ENCODE measurements around the gene PCED1B.
"Not testable (repeated sequence)": the region's sequence is repeated elsewhere in the genome, so short reads cannot be mapped to it uniquely, and the experiment has no call there.

PCED1B gene

DNA sequence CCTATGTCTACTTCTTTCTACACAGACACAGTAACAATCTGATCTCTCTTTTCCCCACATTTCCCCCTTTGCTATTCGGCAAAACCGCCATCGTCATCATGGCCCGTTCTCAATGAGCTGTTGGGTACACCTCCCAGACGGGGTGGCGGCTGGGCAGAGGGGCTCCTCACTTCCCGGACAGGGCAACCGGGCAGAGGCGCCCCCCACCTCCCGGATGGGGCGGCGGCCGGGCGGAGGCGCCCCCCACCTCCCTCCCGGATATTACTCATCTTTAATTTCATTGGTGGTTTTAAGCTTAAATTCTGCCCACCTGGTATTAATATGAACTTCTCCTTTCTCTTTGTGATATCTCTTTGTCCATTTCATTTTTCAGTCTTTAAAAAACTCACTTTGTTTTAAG lies 90.9 kb downstream of the PCED1B start:
- DNase-seq = not testable (repeated sequence)

DNA sequence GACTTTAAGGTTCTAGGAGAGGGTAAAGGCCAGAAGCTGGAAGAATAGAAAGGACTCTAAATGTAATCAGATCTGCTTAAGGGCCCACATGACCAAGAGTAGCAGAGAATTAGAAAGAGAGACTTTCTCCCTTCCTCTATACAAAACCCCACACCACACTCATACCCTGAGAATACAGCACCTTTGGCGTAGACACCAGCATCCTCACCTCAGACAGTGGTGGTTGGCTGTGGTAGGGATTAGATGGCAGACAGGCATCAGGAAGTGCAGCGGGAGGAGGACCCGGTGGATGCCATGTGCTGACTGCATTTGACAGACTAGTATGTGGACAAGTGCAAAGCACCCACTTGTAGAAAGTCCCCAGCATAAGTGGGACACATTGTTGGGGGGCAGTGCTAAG lies 98.6 kb downstream of the PCED1B start:
- no peak for DNase-seq

DNA sequence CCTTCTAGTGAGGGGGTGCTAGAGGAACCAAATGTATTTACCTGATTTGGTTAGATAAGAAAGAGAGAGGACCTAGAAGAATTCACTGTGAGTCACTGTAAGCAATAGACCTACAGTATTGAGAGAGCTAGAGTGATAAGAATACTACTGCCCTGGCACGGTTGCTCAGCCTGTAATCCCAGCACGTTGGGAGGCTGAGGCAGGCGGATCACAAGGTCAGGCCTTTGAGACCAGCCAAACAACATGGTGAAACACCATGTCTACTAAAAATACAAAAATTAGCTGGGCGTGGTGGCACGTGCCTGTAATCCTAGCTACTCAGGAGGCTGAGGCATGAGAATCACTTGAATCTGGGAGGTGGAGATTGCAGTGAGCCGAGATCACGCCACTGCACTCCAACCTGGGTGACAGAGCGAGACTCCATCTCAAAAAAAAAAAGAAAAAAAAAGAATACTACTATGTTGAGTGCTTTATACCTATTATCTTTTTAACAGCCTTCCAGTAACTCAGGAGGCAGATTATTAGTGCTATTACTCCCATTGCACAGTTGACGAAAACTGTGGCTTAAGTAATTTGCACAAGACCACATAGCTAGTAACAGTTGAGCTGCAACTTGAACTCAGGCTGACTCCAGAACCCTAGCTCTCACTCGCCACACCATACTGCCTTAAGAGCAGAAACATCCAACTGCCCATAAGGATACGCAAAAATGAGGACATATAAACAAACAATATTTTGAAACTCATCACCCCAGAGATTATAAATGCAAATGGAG lies 102.9 kb downstream of the PCED1B start:
- not testable (repeated sequence) for DNase-seq

DNA sequence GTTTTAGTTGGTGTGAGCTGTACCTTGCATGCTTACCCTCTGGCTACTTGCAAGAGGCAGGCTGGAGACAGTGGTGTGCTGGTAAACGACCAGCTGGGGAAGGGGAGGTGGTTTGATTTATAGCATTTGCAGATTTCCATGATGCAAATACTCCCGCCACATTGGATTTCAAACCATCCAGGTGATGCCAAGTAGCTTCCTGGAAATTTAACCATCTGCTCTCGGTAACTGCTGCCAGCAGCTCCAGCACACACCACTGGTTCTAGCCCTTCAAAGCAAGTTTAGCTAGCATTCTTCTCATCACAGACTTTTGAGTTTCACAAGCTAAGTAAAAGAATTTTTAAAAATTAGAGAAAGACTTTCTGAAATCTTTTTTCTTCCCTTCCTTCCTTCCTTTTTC lies 104.8 kb downstream of the PCED1B start:
- no peak for DNase-seq

DNA sequence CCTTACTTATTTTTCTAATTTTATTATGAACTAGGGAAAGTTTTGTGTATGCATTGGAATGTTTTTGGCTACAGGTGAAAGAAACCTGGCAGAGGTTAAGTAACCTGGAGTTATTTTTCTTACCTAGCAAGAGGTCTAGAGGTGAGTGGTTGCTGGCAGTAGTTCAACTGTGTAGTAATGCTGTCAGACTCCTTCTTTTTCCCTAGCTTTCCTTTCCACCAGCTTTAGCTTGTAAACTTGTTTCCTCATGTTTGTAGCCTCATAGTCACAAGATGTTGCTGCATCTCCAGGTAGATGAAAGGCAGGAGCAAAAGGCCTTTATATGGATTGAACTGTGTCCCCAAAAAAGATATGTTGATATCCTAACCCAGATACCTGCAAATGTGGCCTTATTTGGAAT lies 105.4 kb downstream of the PCED1B start:
- DNase-seq = no peak

DNA sequence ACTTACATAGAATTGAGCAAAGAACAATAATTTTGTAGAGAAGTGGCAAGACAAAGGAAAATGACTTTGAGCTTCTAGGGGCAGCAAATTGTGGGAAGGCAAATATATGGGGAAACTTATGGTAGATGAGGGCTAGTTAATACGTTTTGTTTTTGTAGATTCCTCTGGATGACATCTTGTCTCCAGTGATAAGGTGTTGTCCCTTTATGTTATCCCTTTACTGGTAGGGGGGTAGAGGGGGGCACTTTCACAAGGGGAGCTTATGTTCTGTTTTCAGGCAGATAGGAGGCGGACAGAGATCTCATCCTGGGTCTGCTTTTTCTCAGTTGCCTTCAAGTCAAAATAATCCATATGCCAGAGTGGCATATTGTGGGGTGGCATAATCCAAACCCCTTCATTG lies 106.8 kb downstream of the PCED1B start:
- no peak for DNase-seq

DNA sequence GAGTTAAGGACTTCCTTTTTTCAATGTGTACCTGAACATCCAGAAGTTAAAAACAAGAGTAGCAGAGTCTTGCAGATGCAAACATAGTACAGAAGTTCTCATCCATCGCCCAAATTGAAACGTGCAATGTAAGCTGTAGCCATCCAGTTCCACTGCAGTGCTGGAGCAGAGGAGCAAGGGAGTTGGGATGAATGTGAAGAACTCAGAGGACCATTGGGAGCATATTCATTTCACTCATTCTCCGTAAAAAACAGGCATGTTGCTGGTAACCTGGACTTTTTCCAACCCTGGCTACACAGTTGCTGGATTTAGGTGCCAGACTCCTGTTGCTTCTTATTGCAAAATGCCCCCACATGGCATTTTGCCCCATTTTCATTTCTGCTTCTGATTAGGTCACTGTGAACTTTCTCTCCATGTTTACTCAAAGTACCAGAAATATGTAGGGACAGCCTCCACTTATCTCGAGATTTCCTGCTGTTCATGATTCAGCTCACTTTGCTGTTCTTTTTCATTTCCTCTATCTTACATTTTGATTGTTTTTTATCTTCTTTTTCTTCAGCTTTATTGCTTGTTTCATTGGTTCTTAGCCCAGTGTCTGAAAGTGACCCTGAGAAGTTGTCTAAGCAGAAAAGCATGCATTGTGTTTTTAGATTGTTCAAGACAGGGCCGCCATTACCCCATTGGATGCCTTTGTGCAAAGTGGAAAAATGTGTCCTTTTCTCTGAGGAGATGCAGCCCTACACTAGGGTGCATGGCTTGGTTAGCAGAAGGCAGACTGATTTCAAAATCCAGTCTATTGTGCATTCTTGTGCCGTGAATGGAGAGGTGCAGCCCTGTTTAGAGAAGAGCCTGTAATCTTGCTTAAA lies 109.4 kb downstream of the PCED1B start:
- DNase-seq = peak in 1 of 2 donors; percentile 27

DNA sequence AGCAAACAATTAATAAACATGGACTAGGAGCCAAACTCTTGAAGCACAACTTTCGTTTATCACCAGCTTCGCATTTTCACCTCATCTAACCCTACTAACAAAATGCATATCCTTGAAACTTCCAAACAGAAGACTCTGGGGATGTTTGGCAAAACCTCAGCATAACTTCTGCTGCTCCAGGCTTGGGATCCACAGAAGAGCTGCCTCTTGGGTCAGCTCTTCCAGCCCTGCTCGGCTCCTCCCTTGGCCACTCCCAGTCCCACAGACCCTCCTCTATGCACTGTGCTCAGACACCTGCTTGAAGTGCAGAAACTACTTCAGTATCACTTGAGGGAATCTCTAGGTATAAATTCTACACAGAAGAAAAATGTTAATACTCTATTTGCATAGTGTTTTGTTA lies 110.3 kb downstream of the PCED1B start:
- DNase-seq = no peak

DNA sequence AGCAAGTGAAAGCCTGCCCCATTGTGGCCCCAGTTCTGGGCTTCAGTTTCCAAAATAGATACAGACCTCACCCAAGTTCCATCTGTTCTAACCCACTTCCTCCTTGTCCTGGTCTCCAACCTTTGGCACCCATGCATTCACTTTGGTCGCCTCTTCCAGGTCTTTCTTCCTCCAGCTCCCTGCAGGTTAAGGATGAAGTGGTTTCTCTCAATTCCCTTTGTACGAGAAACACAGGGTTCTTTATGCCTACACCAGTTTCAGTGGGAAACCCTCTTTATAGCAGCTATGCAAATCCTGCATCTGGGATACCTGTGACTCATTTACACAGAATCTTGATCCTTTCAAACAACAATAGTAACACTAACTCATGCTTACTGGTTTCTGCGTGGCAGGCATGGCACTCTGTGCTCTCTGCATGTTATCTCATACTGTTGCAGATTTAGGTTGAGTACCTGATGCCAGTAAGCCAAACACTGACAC lies 110.9 kb downstream of the PCED1B start:
- no peak for DNase-seq

DNA sequence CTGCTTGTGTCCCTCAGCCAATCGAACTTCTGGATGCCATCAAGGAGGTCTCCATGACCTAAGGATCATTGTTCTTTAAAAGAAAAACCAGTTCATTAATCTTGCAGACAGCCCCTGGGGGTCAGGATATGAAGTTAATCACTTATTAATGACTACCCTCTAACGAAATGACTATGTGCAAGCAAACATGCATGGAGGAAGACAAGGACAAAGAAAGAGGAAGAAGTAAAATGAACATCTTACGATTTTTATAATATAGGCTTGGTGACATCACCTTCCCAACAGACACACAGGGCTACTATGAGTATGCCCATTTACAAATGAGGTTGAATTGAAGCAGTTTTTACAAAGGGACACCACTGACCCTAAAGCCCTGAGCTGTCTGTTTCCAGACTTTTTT lies 111.5 kb downstream of the PCED1B start:
- DNase-seq = peak; percentile 38 to 40

DNA sequence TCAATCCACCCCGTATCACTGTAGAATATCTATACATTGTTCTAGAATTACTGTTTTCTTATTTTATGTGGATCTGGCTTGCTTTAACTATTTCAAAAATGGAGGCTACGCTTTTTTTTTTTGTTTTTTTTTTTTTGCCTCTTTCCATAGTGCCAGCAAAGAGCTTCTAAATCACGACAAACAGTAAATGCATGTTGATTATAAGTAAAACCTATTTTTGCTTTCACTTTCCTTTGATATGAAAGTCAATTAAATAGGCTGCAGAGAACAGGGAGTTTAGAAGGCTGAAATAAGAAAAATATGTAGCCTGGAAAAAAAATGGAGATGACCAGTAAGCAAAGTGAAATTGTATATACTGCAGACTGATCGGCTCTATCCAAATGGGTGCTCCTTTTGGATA lies 112.6 kb downstream of the PCED1B start:
- no peak for DNase-seq

DNA sequence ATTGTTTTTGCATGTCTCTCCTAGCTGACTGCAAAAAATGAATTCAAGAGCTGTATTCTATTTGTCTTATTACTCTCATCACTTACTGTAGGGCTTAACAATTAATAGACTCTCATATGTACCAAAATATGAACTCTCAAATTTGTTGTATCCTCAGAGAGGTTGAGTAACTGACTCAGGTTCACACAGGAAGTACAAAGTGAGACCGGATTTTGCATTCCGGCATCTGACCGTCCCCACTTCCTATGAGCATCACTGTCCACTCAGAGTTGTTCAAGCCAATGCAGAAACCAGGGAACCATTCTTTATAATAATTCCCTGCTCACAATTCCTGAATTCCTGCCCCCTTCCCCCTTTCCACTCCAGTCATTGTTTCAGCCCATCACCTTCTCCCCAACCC lies 113.6 kb downstream of the PCED1B start:
- no peak for DNase-seq

DNA sequence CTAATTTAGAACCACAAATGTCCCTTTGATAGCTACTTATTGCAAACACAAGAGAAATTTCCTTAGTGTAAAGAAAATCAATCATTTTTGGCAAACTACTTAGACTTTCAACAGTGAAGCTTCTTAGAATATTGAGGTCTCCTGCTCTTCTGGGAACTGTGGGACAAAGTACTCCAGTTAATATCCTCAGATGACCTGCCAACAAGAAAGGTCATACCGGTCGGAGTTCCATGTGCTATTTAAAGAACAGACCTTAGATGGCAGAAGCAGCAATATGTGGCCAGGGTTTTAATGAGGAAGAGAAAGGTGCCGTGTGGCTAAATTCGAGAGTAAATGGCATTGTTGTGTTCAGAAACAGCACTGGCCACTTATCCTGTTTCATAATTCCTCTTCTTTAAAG lies 115.1 kb downstream of the PCED1B start:
- DNase-seq = no peak

DNA sequence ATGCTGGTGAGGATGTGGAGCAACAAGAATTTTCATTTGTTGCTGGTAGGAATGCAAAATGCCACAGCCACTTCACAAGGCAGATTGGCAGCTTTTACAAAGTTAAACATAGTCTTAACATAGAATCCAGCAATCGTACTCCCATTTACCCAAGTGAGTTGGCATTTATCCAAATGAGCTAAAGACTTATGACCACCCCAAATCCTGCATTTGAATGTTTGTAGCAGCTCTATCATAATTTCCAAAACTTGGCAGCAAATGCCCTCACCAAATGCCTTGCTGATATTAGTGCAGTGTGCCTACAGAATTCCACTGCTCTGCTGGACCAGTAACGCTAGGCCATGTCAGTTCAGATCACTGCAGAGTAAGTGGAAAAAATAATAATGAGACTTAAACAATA lies 121.0 kb downstream of the PCED1B start:
- DNase-seq = no peak

DNA sequence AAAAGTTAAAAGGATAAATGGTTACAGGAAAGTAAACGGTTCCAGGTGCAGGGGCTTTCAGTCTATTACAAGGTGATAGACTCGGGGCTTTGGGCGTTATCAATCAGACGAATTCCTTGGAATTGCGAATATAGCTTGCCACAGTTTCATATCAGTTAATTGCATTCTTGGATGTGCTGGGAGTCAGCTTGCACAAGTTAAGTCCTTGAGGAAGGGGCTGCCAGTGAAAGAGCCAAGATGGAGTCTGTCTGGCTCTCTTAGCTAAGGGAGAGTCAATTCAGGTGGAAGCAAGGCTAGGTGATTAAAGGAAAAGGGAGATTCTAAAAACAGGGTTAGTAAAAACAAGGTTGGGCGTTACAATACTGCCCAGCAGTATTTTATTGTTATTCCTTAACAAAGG lies 121.8 kb downstream of the PCED1B start:
- DNase-seq = not testable (repeated sequence)

DNA sequence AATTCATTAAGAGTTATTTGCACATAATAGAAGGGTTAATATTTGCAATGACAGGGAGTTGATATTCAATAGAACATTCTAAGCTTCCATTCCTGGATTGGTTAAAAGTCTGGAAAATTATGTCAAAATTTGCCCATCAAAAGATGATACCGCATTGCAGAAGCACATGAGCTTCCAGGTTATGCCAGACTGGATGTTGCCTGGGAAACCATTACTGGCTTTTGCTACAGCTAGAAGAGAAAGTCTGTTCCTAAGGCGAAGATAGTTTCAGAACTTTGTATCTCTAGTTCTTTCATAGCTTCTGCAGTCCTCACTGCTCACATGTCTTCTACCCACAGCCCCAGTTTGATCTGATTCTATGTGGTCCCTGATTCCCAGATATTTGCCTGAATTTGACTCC lies 122.8 kb downstream of the PCED1B start:
- no peak for DNase-seq

DNA sequence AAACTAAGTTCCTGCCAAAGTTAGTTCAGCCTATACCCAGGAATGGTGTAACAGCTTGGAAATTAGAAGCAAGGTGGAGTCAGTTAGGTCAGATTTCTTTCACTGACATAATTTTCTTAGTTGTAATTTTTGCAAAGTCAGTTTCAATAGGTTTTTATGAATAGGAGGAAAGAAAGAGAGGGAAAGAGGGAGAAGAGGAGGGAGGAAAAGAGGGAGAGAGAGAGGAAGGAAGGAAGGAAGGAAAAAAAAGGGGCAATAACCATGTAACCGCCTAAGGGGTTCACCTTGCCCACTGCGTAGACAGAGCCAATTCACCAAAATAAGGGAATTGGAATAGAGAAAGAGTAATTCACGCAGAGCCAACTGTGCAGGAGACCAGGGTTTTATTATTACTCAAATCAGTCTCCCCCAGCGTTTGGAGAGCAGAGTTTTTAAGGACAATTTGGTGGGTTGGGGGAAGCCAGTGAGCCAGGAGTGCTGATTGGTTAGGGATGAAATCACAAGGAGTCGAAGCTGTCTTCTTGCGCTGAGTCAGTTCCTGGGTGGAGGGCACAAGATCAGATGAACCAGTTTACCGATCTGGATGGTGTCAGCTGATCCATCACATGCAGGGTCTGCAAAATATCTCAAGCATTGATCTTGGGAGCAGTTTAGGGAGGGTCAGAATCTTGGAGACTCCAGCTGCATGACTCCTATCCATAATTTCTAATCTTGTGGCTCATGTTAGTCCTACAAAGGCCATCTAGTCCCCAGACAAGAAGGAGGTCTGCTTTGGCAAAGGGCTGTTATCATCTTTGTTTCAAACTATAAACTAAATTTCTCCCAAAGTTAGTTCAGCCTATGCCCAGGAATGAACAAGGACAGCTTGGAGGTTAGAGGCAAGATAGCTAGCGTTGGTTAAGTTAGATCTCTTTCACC lies 126.4 kb downstream of the PCED1B start:
- no peak for DNase-seq

DNA sequence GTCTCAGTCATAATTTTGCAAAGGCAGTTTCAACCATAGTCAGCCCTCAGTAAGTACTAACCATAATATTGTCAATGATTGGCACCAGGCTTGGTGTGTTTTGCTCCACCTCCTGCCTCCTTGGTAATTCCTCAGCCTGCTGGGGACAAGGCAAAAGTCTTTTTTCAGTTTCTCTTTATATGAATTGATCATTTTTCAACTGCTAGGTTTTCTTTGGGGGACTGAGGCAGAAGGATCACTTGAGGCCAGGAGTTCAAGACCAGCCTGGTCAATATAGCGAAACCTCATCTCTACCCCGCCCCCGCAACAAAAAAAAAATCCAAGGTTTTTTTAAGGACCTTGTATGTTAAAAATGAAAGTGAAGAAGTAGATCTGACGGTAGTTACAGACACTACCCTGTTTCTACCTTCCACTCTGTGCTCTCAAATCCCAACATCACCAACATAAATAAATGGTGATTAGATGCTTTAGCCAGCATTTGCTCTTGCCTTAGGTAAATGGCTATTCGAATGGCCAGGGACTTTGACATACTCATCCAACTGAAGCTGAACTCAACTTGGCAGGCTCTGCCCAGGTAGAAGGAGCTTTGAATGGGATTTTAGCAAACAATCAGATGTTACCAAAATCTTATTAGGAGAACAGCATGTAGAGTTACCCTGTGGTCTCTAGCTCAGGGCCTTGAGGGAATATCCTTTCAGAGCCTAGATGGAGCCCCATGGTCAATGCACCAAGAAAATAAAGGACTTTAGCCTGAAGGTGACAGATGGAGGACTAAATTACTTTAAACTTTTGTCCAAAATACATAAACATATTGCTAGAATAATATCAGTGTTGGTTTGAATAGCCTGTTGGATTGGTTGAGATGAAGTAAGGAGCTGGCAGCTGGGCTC lies 127.3 kb downstream of the PCED1B start:
- no peak for DNase-seq

DNA sequence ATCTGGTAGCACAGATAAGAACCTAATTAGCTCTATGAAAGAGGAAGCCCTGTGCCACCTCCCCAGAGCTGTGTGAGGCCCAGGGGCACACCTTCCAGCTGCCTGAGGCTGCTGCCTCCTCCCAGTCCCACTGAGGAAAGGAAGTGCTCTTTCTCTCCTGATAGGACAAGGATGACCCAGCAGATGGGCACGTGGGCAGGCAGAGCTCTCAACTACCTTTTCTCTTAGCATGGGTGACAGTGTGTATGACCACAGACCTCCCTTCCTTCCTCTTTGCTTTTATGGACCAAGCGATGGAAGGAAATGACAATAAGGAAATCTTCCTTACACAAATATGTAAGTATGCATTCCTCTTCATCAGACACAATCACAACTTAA lies 127.9 kb downstream of the PCED1B start:
- peak; percentile 52 to 57 for DNase-seq

DNA sequence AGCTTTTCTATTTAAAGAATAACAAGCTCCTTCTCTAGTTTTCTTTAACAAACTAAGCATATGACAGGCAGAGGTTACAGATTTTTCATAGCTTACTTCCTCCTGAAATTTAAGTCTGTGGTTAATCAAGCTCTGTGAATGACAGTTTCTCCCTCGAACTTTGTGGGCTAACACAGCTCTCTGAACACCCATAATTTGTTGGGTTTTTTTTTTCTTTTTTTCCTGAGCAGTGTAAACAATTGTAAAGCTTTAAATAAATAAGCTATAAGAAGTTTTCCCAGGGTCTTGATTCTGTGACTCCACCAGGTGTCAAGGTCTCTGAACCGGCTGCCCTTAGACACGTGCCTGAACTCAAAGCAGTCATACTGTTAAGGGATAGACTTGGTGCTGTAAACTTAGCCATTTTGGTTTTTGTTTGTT lies 128.4 kb downstream of the PCED1B start:
- DNase-seq = peak in 1 of 2 donors; percentile 34

DNA sequence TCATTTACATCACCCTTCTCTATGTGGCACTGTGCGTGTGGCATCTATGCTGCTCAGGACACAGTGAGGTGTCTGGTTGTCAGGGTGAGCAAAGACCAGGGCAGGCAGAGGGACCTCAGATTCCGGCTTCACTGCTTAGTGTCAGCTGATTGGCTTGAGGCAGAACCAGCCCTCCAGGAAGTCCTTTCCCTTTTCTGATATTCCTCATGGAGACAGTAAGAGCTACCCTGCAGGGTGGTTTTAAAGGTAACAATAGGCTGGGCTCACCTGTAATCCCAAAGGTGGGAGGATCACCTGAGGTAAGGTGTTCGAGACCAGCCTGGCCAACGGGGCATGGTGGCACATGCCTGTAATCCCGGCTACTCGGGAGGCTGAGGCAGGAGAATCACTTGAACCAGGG lies 129.6 kb downstream of the PCED1B start:
- DNase-seq = no peak

DNA sequence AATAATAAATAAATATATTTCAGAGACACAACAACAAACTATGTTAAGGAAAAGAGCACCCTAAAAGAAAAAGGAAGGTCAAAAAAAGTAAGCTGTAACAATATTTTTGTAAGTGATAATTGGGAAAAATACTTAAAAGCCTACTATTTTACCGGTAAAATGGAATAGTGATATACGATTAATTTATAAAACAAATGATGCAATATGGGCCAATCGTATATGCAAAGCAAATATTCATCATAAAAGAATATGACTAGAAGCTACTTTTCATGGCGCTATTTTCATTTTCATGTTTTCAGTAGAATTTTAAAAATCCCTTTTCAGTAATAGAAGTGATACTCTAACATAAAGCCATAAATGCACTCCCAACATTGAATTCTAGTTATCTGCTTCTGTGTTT lies 131.4 kb downstream of the PCED1B start:
- DNase-seq = no peak

Data from inflammatory macrophage treated with lipopolysaccharide for 1 hour (primary cell).